RWPE1 (cell line): ENCODE results near the gene DERL2.

Source experiments
- CTCF ChIA-PET: fragments of 350-600 bp; sonication (Branson Sonifier 250); formaldehyde crosslinking; extraction: SDS; loops from one replicate; lab custom pipeline; 2021; lab: Yijun Ruan, JAX
- POLR2A ChIA-PET: fragments of 400-600 bp; formaldehyde crosslinking; extraction: SDS; loops from one replicate; lab custom pipeline; 2020; ENCODE audit warnings: antibody characterized with exemption; ENCODE audit not compliant: low non-redundant PET; lab: Yijun Ruan, JAX
- DNase-seq: peaks from one replicate; pipeline ENCODE4 v3.0.0; 2012; ENCODE audit warnings: low spot score
- H3K27ac ChIP-seq: fragments of 450-650 bp; 2 replicates; pipeline ENCODE4 v1.5.1; 2017
- TF ChIP-seq, protein P1 (sequence below): fragments of 450-650 bp; conservative IDR thresholded peaks from 2 replicates; pipeline ENCODE4 v1.5.1; 2017; ENCODE audit warnings: low read depth, mild to moderate bottlenecking

DERL2 gene

DNA sequence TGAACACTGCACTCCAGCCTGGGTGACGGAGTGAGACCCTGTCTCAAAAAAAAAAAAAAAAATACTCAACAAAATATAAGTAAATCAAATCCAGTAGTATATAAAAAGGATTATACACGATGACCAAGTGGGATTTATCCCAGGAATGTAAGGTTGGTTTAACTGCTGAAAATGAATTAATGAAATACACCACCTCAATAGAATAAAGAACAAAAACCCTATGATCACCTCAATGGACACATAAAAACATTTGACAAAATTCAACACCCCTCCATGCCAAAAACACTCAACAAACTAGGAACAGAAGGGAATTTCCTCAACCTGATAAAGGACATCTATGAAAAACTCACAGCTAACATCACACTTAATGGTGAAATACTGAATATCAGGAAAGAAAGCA lies 7.0 kb upstream of the DERL2 start:
- TF ChIP-seq, protein P1, sequence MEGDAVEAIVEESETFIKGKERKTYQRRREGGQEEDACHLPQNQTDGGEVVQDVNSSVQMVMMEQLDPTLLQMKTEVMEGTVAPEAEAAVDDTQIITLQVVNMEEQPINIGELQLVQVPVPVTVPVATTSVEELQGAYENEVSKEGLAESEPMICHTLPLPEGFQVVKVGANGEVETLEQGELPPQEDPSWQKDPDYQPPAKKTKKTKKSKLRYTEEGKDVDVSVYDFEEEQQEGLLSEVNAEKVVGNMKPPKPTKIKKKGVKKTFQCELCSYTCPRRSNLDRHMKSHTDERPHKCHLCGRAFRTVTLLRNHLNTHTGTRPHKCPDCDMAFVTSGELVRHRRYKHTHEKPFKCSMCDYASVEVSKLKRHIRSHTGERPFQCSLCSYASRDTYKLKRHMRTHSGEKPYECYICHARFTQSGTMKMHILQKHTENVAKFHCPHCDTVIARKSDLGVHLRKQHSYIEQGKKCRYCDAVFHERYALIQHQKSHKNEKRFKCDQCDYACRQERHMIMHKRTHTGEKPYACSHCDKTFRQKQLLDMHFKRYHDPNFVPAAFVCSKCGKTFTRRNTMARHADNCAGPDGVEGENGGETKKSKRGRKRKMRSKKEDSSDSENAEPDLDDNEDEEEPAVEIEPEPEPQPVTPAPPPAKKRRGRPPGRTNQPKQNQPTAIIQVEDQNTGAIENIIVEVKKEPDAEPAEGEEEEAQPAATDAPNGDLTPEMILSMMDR = no peak
- POLR2A ChIA-PET = no interaction called here
- CTCF ChIA-PET = no interaction called here
- no peak for DNase-seq
- no peak overlapping the region for H3K27ac ChIP-seq

DNA sequence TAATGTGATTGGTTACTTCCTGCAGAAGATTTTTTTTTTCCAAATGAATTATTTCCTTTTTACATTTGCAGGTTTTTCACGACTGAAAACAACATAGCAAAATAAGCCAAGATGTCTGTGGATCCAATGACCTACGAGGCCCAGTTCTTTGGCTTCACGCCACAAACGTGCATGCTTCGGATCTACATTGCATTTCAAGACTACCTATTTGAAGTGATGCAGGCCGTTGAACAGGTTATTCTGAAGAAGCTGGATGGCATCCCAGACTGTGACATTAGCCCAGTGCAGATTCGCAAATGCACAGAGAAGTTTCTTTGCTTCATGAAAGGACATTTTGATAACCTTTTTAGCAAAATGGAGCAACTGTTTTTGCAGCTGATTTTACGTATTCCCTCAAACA lies 2.8 kb upstream of the DERL2 start:
- POLR2A ChIA-PET = no interaction called here
- CTCF ChIA-PET = no interaction called here
- TF ChIP-seq, protein P1 = no peak

DNA sequence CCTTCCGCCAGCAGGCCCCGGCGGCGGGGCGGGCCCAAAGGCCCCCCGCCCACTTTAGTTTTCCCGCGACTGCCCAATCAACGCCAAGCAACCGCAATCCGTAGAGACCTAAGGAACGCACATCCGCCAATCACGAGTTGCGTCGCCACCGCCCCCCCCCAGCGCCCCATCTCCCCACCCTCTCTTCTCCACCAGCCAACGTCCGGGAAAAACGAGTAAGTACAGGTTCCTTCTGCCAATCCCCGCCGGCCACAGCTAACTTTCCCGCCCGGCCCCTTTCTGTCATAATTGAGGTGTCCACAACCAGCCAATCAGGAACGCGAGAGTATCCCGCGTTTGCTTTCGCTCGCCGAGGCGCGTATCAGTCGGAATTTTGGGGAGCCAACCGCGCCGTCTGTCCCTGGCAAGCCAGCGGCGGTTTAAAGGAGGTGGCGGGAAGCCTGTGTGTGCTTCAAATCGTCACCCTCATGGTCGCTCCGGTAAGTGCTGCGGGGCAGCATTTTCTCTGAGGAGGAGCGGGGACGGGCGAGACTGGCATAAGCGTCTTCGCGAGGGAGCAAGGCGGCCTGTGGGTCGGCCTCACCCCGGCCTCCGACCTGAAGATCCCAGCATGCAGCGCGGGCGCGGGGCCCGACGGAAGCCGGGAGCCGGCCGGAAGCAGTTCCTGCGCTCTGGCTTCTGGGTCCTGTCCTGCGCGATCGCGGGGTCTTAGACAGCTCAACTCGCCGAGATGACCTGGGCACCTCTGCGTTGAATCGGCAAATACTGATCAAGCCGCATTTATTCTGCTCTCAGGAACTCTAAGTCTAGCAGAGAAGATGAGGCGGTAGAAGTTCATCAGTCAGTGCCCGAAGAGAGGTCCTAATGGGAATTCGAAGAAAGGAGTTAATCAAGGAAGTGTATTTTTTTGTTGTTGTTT lies 487 bp upstream of the DERL2 start, which contains the start of gene MIS12:
Gene MIS12, plus strand, starts transcription at position 361 of the 919 bp plus-strand sequence. CDS start 2,297 bp downstream, outside the sequence.
- DNase-seq = peak; percentile 99
- POLR2A ChIA-PET = interaction anchor here (0.6 kb wide), 1 partner anchor 146 kb away, joined by 4 read pairs; no protein-coding TSS in a partner anchor

More for the DNA sequence above, 2.8 kb upstream of the DERL2 start:
- no peak overlapping the region for H3K27ac ChIP-seq
- no peak for DNase-seq

DNA sequence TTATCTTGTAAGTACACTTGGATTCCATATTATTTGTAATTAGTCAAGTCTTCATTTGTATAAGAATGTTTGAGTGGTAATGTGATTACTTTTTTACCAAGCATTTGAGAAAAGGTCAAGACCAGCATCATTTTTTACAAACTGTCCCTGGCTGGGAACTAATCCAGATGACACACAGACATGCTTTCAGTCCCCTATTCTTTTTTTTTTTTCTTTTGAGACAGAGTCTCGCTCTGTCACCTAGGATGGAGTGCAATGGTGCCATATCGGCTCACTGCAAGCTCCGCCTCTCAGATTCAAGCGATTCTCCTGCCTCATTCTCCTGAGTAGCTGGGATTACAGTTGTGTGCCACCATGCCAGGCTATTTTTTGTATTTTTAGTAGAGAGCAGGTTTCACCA lies 4.5 kb downstream of the DERL2 start:
- TF ChIP-seq, protein P1 = no peak
- no peak overlapping the region for H3K27ac ChIP-seq
- no peak for DNase-seq
- POLR2A ChIA-PET = no interaction called here
- CTCF ChIA-PET = no interaction called here

More for the DNA sequence above, 487 bp upstream of the DERL2 start, which contains the start of gene MIS12:
- TF ChIP-seq, protein P1 = no peak
- CTCF ChIA-PET = interaction anchor here (0.6 kb wide), 1 partner anchor 949 kb away, joined by 3 read pairs; no protein-coding TSS in a partner anchor
- peak within 1 kb of the TSS; percentile 98 for H3K27ac ChIP-seq

DNA sequence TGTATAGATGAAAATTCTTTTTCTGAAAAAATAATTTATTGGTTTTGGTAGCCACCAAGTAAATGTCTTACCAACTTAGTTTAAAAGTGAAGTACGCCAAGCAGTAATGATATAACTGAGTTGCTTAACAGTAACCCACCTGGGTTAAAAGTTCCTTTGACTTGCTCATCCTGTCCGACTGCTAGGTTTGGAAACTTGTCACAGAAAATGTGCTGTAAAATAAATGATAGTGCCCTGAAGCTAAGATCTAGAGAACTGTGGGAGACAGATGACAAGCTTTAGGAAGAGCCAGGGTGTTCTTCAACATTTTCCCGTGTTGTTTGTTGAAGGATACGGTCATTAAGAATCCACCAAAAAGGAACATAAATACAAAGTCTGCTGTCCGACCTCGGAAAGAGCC lies 5.0 kb downstream of the DERL2 start:
- TF ChIP-seq, protein P1 = no peak
- POLR2A ChIA-PET = no interaction called here
- H3K27ac ChIP-seq = no peak overlapping the region
- DNase-seq = no peak
- CTCF ChIA-PET = no interaction called here

DNA sequence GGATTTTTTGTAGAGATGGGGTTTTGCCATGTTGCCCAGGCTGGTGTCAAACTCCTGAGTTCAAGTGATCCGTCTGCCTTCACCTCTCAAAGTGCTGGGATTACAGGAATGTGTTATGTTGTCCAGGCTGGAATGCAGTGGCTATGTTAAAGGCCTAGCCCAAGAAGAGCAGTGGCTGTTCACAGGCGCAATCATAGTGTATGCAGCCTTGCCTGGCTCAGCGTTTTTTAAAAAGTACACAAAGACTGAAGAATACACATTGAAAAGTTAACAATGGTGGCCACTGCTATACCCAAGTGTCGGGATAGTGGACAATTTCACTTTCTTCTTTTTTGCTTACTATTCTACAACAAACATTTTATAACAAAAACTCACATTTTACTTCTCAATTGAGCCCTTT lies 7.0 kb downstream of the DERL2 start:
- TF ChIP-seq, protein P1 = no peak
- ChIA-PET POLR2A (interaction anchor here (0.6 kb wide), 1 partner anchor 265 kb away, joined by 5 read pairs; no protein-coding TSS in a partner anchor), CTCF (no interaction called here)
- DNase-seq = no peak
- no peak overlapping the region for H3K27ac ChIP-seq
